B cell (primary cell): ENCODE measurements around the gene ANKRD13C. TPM values are rescaled to one million over a fixed set of nuclear protein-coding genes. Genes with fewer than 3 reads are reported as not detected.
A peak's percentile ranks its signal among the peaks of the same experiment; 100 is the strongest.

ENCODE experiments used
- ATAC-seq: fragments of 200-7000 bp; cut with Tn5 transposase; one replicate; pipeline ENCODE4 v1.10.0; 2021; ENCODE audit warnings: low read depth, mild to moderate bottlenecking, moderate number of reproducible peaks, moderate library complexity
- CTCF ChIA-PET: fragments of 350-600 bp; sonication (Branson Sonifier 250); formaldehyde crosslinking; loops from one replicate; lab custom pipeline; 2021; ENCODE audit warnings: antibody characterized with exemption, inconsistent platforms; lab: Charles Lee
- POLR2A ChIA-PET: fragments of 350-600 bp; sonication (Branson Sonifier 250); formaldehyde crosslinking; loops from one replicate; lab custom pipeline; 2021; ENCODE audit warnings: antibody characterized with exemption; lab: Charles Lee
- DNase-seq: peaks from one replicate; pipeline ENCODE4 v3.0.0; 2013
- H2AFZ ChIP-seq: 2 replicates; pipeline ENCODE4 v1.6.1; 2012; ENCODE audit warnings: mild to moderate bottlenecking, low read depth, low read length; ENCODE audit not compliant: insufficient read depth, poor library complexity, severe bottlenecking
- H3K27ac ChIP-seq, 2 donors: 1 replicate in 1 of 2; 2 replicates in 1 of 2; pipeline ENCODE4 v1.5.1; 2012 to 2013; ENCODE audit warnings: low read length in 2 of 2, mild to moderate bottlenecking in 2 of 2, moderate library complexity in 1 of 2
- H3K27me3 ChIP-seq, 4 experiments: fragments of 200-600 bp in 1 of 4; sonication (generic) in 1 of 4; replicated peaks in 1 of 4; 1 replicate in 2 of 4; 2 replicates in 2 of 4; pipeline versions ENCODE4 v1.6.1 to v1.7.0; 2013 to 2016; ENCODE audit warnings: low read length in 3 of 4, mild to moderate bottlenecking in 2 of 4, mixed read lengths in 1 of 4, moderate library complexity in 1 of 4; ENCODE audit not compliant: insufficient read depth in 4 of 4, control insufficient read depth in 3 of 4; ENCODE audit errors: control extremely low read depth in 1 of 4
- H3K36me3 ChIP-seq, 2 experiments: replicated peaks in 1 of 2; 1 replicate in 1 of 2; 2 replicates in 1 of 2; pipeline versions ENCODE4 v1.6.1 to v1.7.1; 2013; ENCODE audit warnings: low read length in 1 of 2; ENCODE audit not compliant: insufficient read depth in 2 of 2, control insufficient read depth in 1 of 2; ENCODE audit errors: control extremely low read depth in 1 of 2, extremely low read depth in 1 of 2
- H3K4me1 ChIP-seq, 2 donors: fragments of 200-600 bp in 1 of 2; sonication (generic) in 1 of 2; 1 replicate in 1 of 2; 2 replicates in 1 of 2; pipeline versions ENCODE4 v1.5.1 to v1.6.1; 2013 to 2017; ENCODE audit warnings: low read length in 2 of 2; ENCODE audit not compliant: control insufficient read depth in 2 of 2, insufficient read depth in 2 of 2
- H3K4me2 ChIP-seq: replicated peaks from 2 replicates; pipeline ENCODE3; 2012; ENCODE audit warnings: mild to moderate bottlenecking, low read depth, low read length; ENCODE audit not compliant: poor library complexity, severe bottlenecking
- H3K4me3 ChIP-seq, 5 experiments: fragments of 200-600 bp in 1 of 5; sonication (generic) in 1 of 5; 1 replicate in 3 of 5; 2 replicates in 2 of 5; pipeline versions ENCODE4 v1.5.1 to v1.7.0; 2011 to 2016; ENCODE audit warnings: low read length in 4 of 5, mild to moderate bottlenecking in 4 of 5, low read depth in 2 of 5, control low read depth in 1 of 5, moderate library complexity in 1 of 5; ENCODE audit not compliant: insufficient read depth in 1 of 5; ENCODE audit errors: control extremely low read depth in 1 of 5, extremely low read depth in 1 of 5
- H3K79me2 ChIP-seq: fragments of 200-600 bp; sonication (generic); one replicate; pipeline ENCODE4 v1.6.0; 2016; ENCODE audit warnings: low read length; ENCODE audit not compliant: control insufficient read depth, insufficient read depth
- H3K9ac ChIP-seq: fragments of 200-600 bp; sonication (generic); 2 replicates; pipeline ENCODE4 v1.6.1; 2017; ENCODE audit warnings: mild to moderate bottlenecking, low read length, moderate library complexity
- H3K9me3 ChIP-seq, 3 donors: one replicate each; pipeline versions ENCODE4 v1.6.1 to v1.7.1; 2013; ENCODE audit warnings: low read length in 2 of 3; ENCODE audit not compliant: control insufficient read depth in 2 of 3, insufficient read depth in 1 of 3; ENCODE audit errors: control extremely low read depth in 1 of 3
- H4K20me1 ChIP-seq: 2 replicates; pipeline ENCODE4 v1.6.0; 2012; ENCODE audit warnings: mild to moderate bottlenecking, low read length; ENCODE audit not compliant: insufficient read depth, control insufficient read depth, poor library complexity, severe bottlenecking
- H3K27ac Mint-ChIP-seq: one replicate; pipeline ENCODE4 v1.8.0; 2021; ENCODE audit warnings: mixed read lengths
- H3K27me3 Mint-ChIP-seq: one replicate; pipeline ENCODE4 v1.8.0; 2021; ENCODE audit warnings: mixed read lengths
- H3K4me1 Mint-ChIP-seq: one replicate; pipeline ENCODE4 v1.8.0; 2021; ENCODE audit warnings: mixed read lengths
- H3K4me3 Mint-ChIP-seq: one replicate; pipeline ENCODE4 v1.8.0; 2021; ENCODE audit warnings: mixed read lengths
- H3K9me3 Mint-ChIP-seq: one replicate; pipeline ENCODE4 v1.8.0; 2022; ENCODE audit warnings: mixed read lengths; ENCODE audit not compliant: insufficient read depth
- EZH2 ChIP-seq: IDR thresholded peaks from 2 replicates; pipeline ENCODE4 v1.6.1; 2012; ENCODE audit warnings: borderline replicate concordance, low read depth, mild to moderate bottlenecking, moderate library complexity, low read length; ENCODE audit not compliant: insufficient read depth, poor library complexity, severe bottlenecking
- WGBS: methylation state at CpG from one replicate; pipeline ENCODE4 v1.1.5; 2013; ENCODE audit warnings: missing lambda C conversion rate; ENCODE audit not compliant: insufficient coverage; 5-methylcytosine and 5-hydroxymethylcytosine counted together
- intact Hi-C: fragments of 100-400 bp; cut with micrococcal nuclease; formaldehyde crosslinking; loops from one replicate; pipeline ENCODE4 v1.10.0; 2022
- polyA plus RNA-seq: library from polyadenylated mRNA; depleted of rRNA; stranded (reverse); fragments of >200 nt; gene quantifications from 2 replicates; pipeline ENCODE4 v1.2.3, GENCODE V29; 2012
- total RNA-seq, 2 donors: library from RNA; stranded (reverse); fragments of 120-200 nt in 1 of 2; gene quantifications; 1 replicate in 1 of 2; 2 replicates in 1 of 2; pipeline versions ENCODE4 v1.2.3 to v1.2.4, GENCODE V29; 2013 to 2022
- TF ChIP-seq, protein P1 (sequence below): fragments of 200-600 bp; IDR thresholded peaks from one replicate; pipeline ENCODE4 v1.8.0; 2022; ENCODE audit warnings: antibody characterized with exemption, mild to moderate bottlenecking

The ANKRD13C gene
- total and polyA plus RNA-seq, 2 donors (not counting 1 experiment from before 2014, with no cell fraction given): 7.9 to 29.9 TPM

GRCh38 chr1:70401974-70402373 lies 47.5 kb upstream of the ANKRD13C start:
- Mint-ChIP-seq H3K4me3 (no peak overlapping the region), H3K4me1 (no peaks in the 10 kb centered on the region), H3K27ac (no peak overlapping the region), H3K27me3 (peaks cover 20% of the 10 kb centered on the region), H3K9me3 (no peaks in the 10 kb centered on the region)
- no peaks in the 10 kb centered on the region for H4K20me1 ChIP-seq
- ChIA-PET CTCF (no interaction called here), POLR2A (no interaction called here)
- DNase-seq (peak; percentile 6), ATAC-seq (no peak)
- intact Hi-C loops: no loop called here
- H3K4me3 ChIP-seq: no peak overlapping the region
- no peaks in the 10 kb centered on the region for H3K9me3 ChIP-seq
- H3K27ac ChIP-seq: no peak overlapping the region
- no peak overlapping the region for H3K4me2 ChIP-seq
- H3K36me3 ChIP-seq: no peaks in the 10 kb centered on the region
- H3K9ac ChIP-seq: no peak overlapping the region
- H3K4me1 ChIP-seq: no peaks in the 10 kb centered on the region
- H2AFZ ChIP-seq: no peak overlapping the region
- no peaks in the 10 kb centered on the region for H3K79me2 ChIP-seq
- TF ChIP-seq, protein P1, sequence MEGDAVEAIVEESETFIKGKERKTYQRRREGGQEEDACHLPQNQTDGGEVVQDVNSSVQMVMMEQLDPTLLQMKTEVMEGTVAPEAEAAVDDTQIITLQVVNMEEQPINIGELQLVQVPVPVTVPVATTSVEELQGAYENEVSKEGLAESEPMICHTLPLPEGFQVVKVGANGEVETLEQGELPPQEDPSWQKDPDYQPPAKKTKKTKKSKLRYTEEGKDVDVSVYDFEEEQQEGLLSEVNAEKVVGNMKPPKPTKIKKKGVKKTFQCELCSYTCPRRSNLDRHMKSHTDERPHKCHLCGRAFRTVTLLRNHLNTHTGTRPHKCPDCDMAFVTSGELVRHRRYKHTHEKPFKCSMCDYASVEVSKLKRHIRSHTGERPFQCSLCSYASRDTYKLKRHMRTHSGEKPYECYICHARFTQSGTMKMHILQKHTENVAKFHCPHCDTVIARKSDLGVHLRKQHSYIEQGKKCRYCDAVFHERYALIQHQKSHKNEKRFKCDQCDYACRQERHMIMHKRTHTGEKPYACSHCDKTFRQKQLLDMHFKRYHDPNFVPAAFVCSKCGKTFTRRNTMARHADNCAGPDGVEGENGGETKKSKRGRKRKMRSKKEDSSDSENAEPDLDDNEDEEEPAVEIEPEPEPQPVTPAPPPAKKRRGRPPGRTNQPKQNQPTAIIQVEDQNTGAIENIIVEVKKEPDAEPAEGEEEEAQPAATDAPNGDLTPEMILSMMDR: no peak
- TF ChIP-seq EZH2: no peak
- H3K27me3 ChIP-seq: no peaks in the 10 kb centered on the region
- no CpG with 5 or more reads among the region's 1 CpG for WGBS

- Histone ChIP-seq H3K9ac (no peak overlapping the region), H3K27me3 (no peaks in the 10 kb centered on the region), H3K9me3 (no peaks in the 10 kb centered on the region), H3K27ac (no peak overlapping the region), H3K79me2 (no peaks in the 10 kb centered on the region), H3K4me1 (no peaks in the 10 kb centered on the region), H4K20me1 (no peaks in the 10 kb centered on the region), H3K4me2 (no peak overlapping the region), H2AFZ (no peak overlapping the region), H3K4me3 (no peak overlapping the region), H3K36me3 (no peaks in the 10 kb centered on the region)
- ATAC-seq (no peak), DNase-seq (no peak)
- H3K27me3 Mint-ChIP-seq: peaks cover 19% of the 10 kb centered on the region
- ChIA-PET CTCF (no interaction called here), POLR2A (no interaction called here)
- WGBS: no CpG with 5 or more reads among the region's 1 CpG
- no peak for TF ChIP-seq EZH2
- TF ChIP-seq, protein P1: no peak
- no peak overlapping the region for H3K27ac Mint-ChIP-seq
- intact Hi-C loops: no loop called here
- H3K4me3 Mint-ChIP-seq: no peak overlapping the region
- no peaks in the 10 kb centered on the region for H3K9me3 Mint-ChIP-seq
- H3K4me1 Mint-ChIP-seq: no peaks in the 10 kb centered on the region
These were observed 45.8 kb upstream of the ANKRD13C start for GRCh38 chr1:70400335-70400734.
